CD8-positive, alpha-beta memory T cell (primary cell): ENCODE data around the gene XPOT. TPM values are rescaled to one million over a fixed set of nuclear protein-coding genes. Genes with fewer than 3 reads are reported as not detected.

Experiments
- CTCF ChIA-PET: fragments of 350-600 bp; sonication (Branson Sonifier 250); formaldehyde crosslinking; loops from one replicate; lab custom pipeline; 2021; ENCODE audit warnings: antibody characterized with exemption; lab: Charles Lee
- POLR2A ChIA-PET: fragments of 350-600 bp; sonication (Branson Sonifier 250); formaldehyde crosslinking; loops from one replicate; lab custom pipeline; 2021; ENCODE audit warnings: antibody characterized with exemption; lab: Charles Lee
- DNase-seq, 5 donors: peaks; one replicate each; pipeline versions ENCODE4 v3.0.0 to v3.0.0-alpha.2; 2020 to 2022; ENCODE audit warnings: mixed read lengths in 1 of 5
- H3K27ac ChIP-seq: one replicate; pipeline ENCODE4 v1.7.0; 2013; ENCODE audit warnings: low read depth, mild to moderate bottlenecking, low read length, moderate library complexity
- H3K27me3 ChIP-seq: 2 replicates; pipeline ENCODE4 v1.7.0; 2013; ENCODE audit warnings: low read length, mild to moderate bottlenecking; ENCODE audit not compliant: insufficient read depth, poor library complexity, severe bottlenecking
- H3K36me3 ChIP-seq: 2 replicates; pipeline ENCODE4 v1.7.0; 2013; ENCODE audit warnings: mild to moderate bottlenecking, low read length, moderate library complexity; ENCODE audit not compliant: insufficient read depth
- H3K4me1 ChIP-seq: 2 replicates; pipeline ENCODE4 v1.7.0; 2013; ENCODE audit warnings: mild to moderate bottlenecking, low read length, moderate library complexity; ENCODE audit not compliant: insufficient read depth
- H3K4me3 ChIP-seq: 2 replicates; pipeline ENCODE4 v1.7.0; 2013; ENCODE audit warnings: mild to moderate bottlenecking, low read length
- H3K9me3 ChIP-seq: 2 replicates; pipeline ENCODE4 v1.7.0; 2013; ENCODE audit warnings: mild to moderate bottlenecking, low read length
- H3K27ac Mint-ChIP-seq, 8 donors: one replicate each; pipeline ENCODE4 v1.8.0; 2020 to 2021; ENCODE audit warnings: mixed read lengths in 8 of 8, mild to moderate bottlenecking in 6 of 8, inconsistent platforms in 3 of 8, moderate library complexity in 3 of 8
- H3K27me3 Mint-ChIP-seq, 2 donors: one replicate each; pipeline ENCODE4 v1.8.0; 2020 to 2021; ENCODE audit warnings: mixed read lengths in 2 of 2, mild to moderate bottlenecking in 1 of 2, moderate library complexity in 1 of 2
- H3K36me3 Mint-ChIP-seq, 3 donors: one replicate each; pipeline ENCODE4 v1.8.0; 2020 to 2021; ENCODE audit warnings: mixed read lengths in 3 of 3, inconsistent platforms in 1 of 3, mild to moderate bottlenecking in 1 of 3
- H3K4me1 Mint-ChIP-seq, 3 donors: one replicate each; pipeline ENCODE4 v1.8.0; 2020 to 2021; ENCODE audit warnings: mixed read lengths in 3 of 3, inconsistent platforms in 1 of 3, mild to moderate bottlenecking in 1 of 3
- H3K4me3 Mint-ChIP-seq, 7 donors: one replicate each; pipeline ENCODE4 v1.8.0; 2020 to 2021; ENCODE audit warnings: mixed read lengths in 7 of 7, mild to moderate bottlenecking in 6 of 7, moderate library complexity in 4 of 7, inconsistent platforms in 2 of 7
- H3K9me3 Mint-ChIP-seq, 5 donors: one replicate each; pipeline ENCODE4 v1.8.0; 2020 to 2022; ENCODE audit warnings: mixed read lengths in 5 of 5, mild to moderate bottlenecking in 3 of 5, moderate library complexity in 2 of 5, inconsistent platforms in 1 of 5
- polyA plus RNA-seq: library from polyadenylated mRNA; unstranded; fragments of 300-500 nt; fragmentation: Illumina TruSeq; gene quantifications from one replicate; pipeline ENCODE4 v1.2.3, GENCODE V29; 2021
- total RNA-seq, 2 experiments: library from RNA; stranded (reverse); gene quantifications; one replicate each; pipeline ENCODE4 v1.2.3, GENCODE V29; 2021

XPOT gene
- total and polyA plus RNA-seq, 3 experiments from 2014 or later: 44.7 to 140 (median 136) TPM

- no peaks in the 10 kb centered on the region for H3K27me3 ChIP-seq
- ChIA-PET CTCF (interaction anchor here (1.2 kb wide), 1 partner anchor 46 kb away, joined by 6 read pairs; the partner anchor contains the start of gene XPOT), POLR2A (interaction anchor here (0.6 to 1.0 kb wide), 2 partner anchors 9 to 37 kb away, joined by 3 read pairs; no protein-coding TSS in a partner anchor)
- no peak for DNase-seq
- H3K4me3 ChIP-seq: no peak overlapping the region
- no peaks in the 10 kb centered on the region for H3K9me3 ChIP-seq
- Mint-ChIP-seq H3K27ac (peak overlapping the region; percentile 85 to 98 (median 96)), H3K4me3 (peak overlapping the region; percentile 47 to 94 (median 90)), H3K36me3 (peaks cover 0 to 35% (median 2%) of the 10 kb centered on the region in 3 donors), H3K4me1 (peaks cover 35 to 45% (median 45%) of the 10 kb centered on the region in 3 donors), H3K9me3 (no peaks in the 10 kb centered on the region), H3K27me3 (no peaks in the 10 kb centered on the region)
- H3K4me1 ChIP-seq: peaks cover 28% of the 10 kb centered on the region
- H3K27ac ChIP-seq: no peak overlapping the region
- H3K36me3 ChIP-seq: peaks cover 9% of the 10 kb centered on the region
Measured at GRCh38 chr12:64450057-64450640, 46.0 kb downstream of the XPOT start.

- Mint-ChIP-seq H3K4me1 (peaks cover 43 to 53% (median 51%) of the 10 kb centered on the region in 3 donors), H3K36me3 (peaks cover 0 to 30% (median 3%) of the 10 kb centered on the region in 3 donors), H3K27me3 (no peaks in the 10 kb centered on the region), H3K4me3 (peak overlapping the region; percentile 90 to 96 (median 94)), H3K27ac (peak overlapping the region; percentile 92 to 98 (median 96)), H3K9me3 (no peaks in the 10 kb centered on the region)
- H3K27ac ChIP-seq: peak overlapping the region; percentile 30
- ChIA-PET CTCF (interaction anchor here (0.9 to 1.2 kb wide), 2 partner anchors 10 to 46 kb away, joined by 4 to 6 read pairs; partner anchors contain the start of gene XPOT), POLR2A (interaction anchor here (0.6 to 1.0 kb wide), 2 partner anchors 8 to 37 kb away, joined by 3 read pairs; no protein-coding TSS in a partner anchor)
- H3K27me3 ChIP-seq: no peaks in the 10 kb centered on the region
- DNase-seq: no peak
- peaks cover 2% of the 10 kb centered on the region for H3K36me3 ChIP-seq
- H3K4me3 ChIP-seq: peak overlapping the region; percentile 74
- H3K4me1 ChIP-seq: peaks cover 32% of the 10 kb centered on the region
- H3K9me3 ChIP-seq: no peaks in the 10 kb centered on the region
Measured at GRCh38 chr12:64450711-64451486, 46.7 kb downstream of the XPOT start.

- peak within 1 kb of the TSS; percentile 92 to 98 (median 97) for H3K27ac Mint-ChIP-seq
Measured at GRCh38 chr12:64451687-64452558, 47.7 kb downstream of the XPOT start, which contains the start of gene TBK1. Gene TBK1 (plus strand): TSS chr12:64452120. CDS start chr12:64455871, 3,751 bp downstream.

GRCh38 chr12:64452559-64453329 is 48.6 kb downstream of the XPOT start:
- Histone ChIP-seq H3K4me3 (peak overlapping the region; percentile 74), H3K27me3 (no peaks in the 10 kb centered on the region), H3K27ac (peak overlapping the region; percentile 89), H3K36me3 (no peaks in the 10 kb centered on the region), H3K4me1 (peaks cover 41% of the 10 kb centered on the region), H3K9me3 (no peaks in the 10 kb centered on the region)
- Mint-ChIP-seq H3K27ac (peak overlapping the region; percentile 92 to 98 (median 96)), H3K36me3 (peaks cover 0 to 20% (median 4%) of the 10 kb centered on the region in 3 donors), H3K9me3 (no peaks in the 10 kb centered on the region), H3K4me3 (peak overlapping the region; percentile 90 to 99 (median 93)), H3K4me1 (peaks cover 53 to 61% (median 58%) of the 10 kb centered on the region in 3 donors), H3K27me3 (no peaks in the 10 kb centered on the region)
- ChIA-PET CTCF (interaction anchor here (1.2 to 1.3 kb wide), 2 partner anchors 9 to 246 kb away, joined by 3 to 4 read pairs; no protein-coding TSS in a partner anchor), POLR2A (no interaction called here)
- no peak for DNase-seq

More at GRCh38 chr12:64451687-64452558, 47.7 kb downstream of the XPOT start, which contains the start of gene TBK1:
- POLR2A ChIA-PET: no interaction called here
- no peaks in the 10 kb centered on the region for H3K36me3 ChIP-seq
- H3K9me3 Mint-ChIP-seq: no peaks in the 10 kb centered on the region
- no peaks in the 10 kb centered on the region for H3K9me3 ChIP-seq
- peak within 1 kb of the TSS; percentile 89 for H3K27ac ChIP-seq
- H3K4me3 ChIP-seq: peak within 1 kb of the TSS; percentile 74
- peak; percentile 47 to 78 (median 57) for DNase-seq
- H3K27me3 Mint-ChIP-seq: no peaks in the 10 kb centered on the region
- CTCF ChIA-PET: interaction anchor here (0.9 kb wide), 1 partner anchor 9 kb away, joined by 4 read pairs; no protein-coding TSS in a partner anchor
- H3K36me3 Mint-ChIP-seq: peaks cover 0 to 24% (median 4%) of the 10 kb centered on the region in 3 donors
- peaks cover 33% of the 10 kb centered on the region for H3K4me1 ChIP-seq
- no peaks in the 10 kb centered on the region for H3K27me3 ChIP-seq
- peak within 1 kb of the TSS; percentile 93 to 99 (median 96) for H3K4me3 Mint-ChIP-seq
- H3K4me1 Mint-ChIP-seq: peaks cover 45 to 53% (median 51%) of the 10 kb centered on the region in 3 donors

- no peaks in the 10 kb centered on the region for H3K9me3 ChIP-seq
- no peak for DNase-seq
- H3K27ac ChIP-seq: peak overlapping the region; percentile 27
- Mint-ChIP-seq H3K27ac (peak overlapping the region in 7 of 8 donors; percentile 27 to 98 (median 89)), H3K9me3 (no peaks in the 10 kb centered on the region), H3K36me3 (peaks cover 0 to 26% (median 4%) of the 10 kb centered on the region in 3 donors), H3K4me1 (peaks cover 70 to 78% (median 77%) of the 10 kb centered on the region in 3 donors), H3K27me3 (no peaks in the 10 kb centered on the region), H3K4me3 (peak overlapping the region in 3 of 7 donors; percentile 10 to 48 (median 26))
- ChIA-PET CTCF (interaction anchor here (1.5 kb wide), 1 partner anchor 11 kb away, joined by 3 read pairs; no protein-coding TSS in a partner anchor), POLR2A (interaction anchor here (0.6 to 1.1 kb wide), 2 partner anchors 9 to 183 kb away, joined by 3 read pairs; no protein-coding TSS in a partner anchor)
- no peak overlapping the region for H3K4me3 ChIP-seq
- no peaks in the 10 kb centered on the region for H3K27me3 ChIP-seq
- peaks cover 53% of the 10 kb centered on the region for H3K4me1 ChIP-seq
- H3K36me3 ChIP-seq: no peaks in the 10 kb centered on the region
Measured at GRCh38 chr12:64455506-64455905, 51.3 kb downstream of the XPOT start.

GRCh38 chr12:64456119-64456518 is 51.9 kb downstream of the XPOT start:
- CTCF ChIA-PET: interaction anchor here (1.5 kb wide), 1 partner anchor 12 kb away, joined by 3 read pairs; no protein-coding TSS in a partner anchor
- H3K36me3 Mint-ChIP-seq: peaks cover 0 to 28% (median 4%) of the 10 kb centered on the region in 3 donors
- peak overlapping the region; percentile 4 to 98 (median 88) for H3K27ac Mint-ChIP-seq
- H3K27ac ChIP-seq: peak overlapping the region; percentile 27
- H3K27me3 Mint-ChIP-seq: no peaks in the 10 kb centered on the region
- no peaks in the 10 kb centered on the region for H3K27me3 ChIP-seq
- DNase-seq: no peak
- peaks cover 64 to 72% (median 71%) of the 10 kb centered on the region in 3 donors for H3K4me1 Mint-ChIP-seq
- no peaks in the 10 kb centered on the region for H3K9me3 ChIP-seq
- H3K9me3 Mint-ChIP-seq: no peaks in the 10 kb centered on the region
- peaks cover 47% of the 10 kb centered on the region for H3K4me1 ChIP-seq
- H3K4me3 Mint-ChIP-seq: peak overlapping the region; percentile 3 to 66 (median 13)
- POLR2A ChIA-PET: interaction anchor here (1.1 kb wide), 1 partner anchor 9 kb away, joined by 3 read pairs; no protein-coding TSS in a partner anchor
- no peak overlapping the region for H3K4me3 ChIP-seq
- no peaks in the 10 kb centered on the region for H3K36me3 ChIP-seq
